ES-I3 (cell line): Measurements from ENCODE around the gene KLKB1.
"Not testable (repeated sequence)": the region's sequence is repeated elsewhere in the genome, so short reads cannot be mapped to it uniquely, and the experiment has no call there.

ENCODE experiments used
- H3K36me3 ChIP-seq: 2 replicates; pipeline ENCODE4 v1.6.1; 2013; ENCODE audit warnings: mild to moderate bottlenecking, low read length, control low read depth, moderate library complexity; ENCODE audit not compliant: insufficient read depth
- H3K4me1 ChIP-seq: 2 replicates; pipeline ENCODE4 v1.6.1; 2013; ENCODE audit warnings: mild to moderate bottlenecking, control low read depth, low read length; ENCODE audit not compliant: insufficient read depth
- H3K9ac ChIP-seq: 2 replicates; pipeline ENCODE4 v1.6.1; 2013; ENCODE audit warnings: low read depth, mild to moderate bottlenecking, low read length, moderate library complexity
- H3K9me3 ChIP-seq: 2 replicates; pipeline ENCODE4 v1.6.1; 2013; ENCODE audit warnings: mild to moderate bottlenecking, low read length, moderate library complexity; ENCODE audit not compliant: control insufficient read depth, insufficient read depth

The KLKB1 gene

DNA sequence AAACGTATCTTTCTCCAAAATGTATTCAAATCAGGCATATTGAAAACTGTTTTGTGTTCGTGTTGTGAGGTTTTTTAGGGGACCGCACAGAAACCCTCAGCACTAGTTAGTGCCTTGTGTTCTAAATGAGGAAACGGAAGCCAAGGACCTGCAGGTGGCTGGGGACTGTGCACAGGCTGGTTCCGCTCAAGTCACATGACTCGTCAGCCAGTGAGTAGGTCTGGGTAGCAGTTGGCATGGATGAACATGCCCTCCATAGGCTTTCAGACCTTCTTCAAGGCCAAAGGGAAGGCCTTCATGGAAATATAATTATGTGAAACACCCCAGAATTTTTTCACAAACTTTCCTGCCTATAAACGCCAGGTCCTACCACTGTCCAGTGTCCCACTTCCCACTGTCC is 37.4 kb downstream of the KLKB1 start:
- peak overlapping the region; percentile 32 for H3K9ac ChIP-seq
- peaks cover 1% of the 10 kb centered on the region for H3K9me3 ChIP-seq
- H3K36me3 ChIP-seq: no peaks in the 10 kb centered on the region
- H3K4me1 ChIP-seq: peaks cover 13% of the 10 kb centered on the region

DNA sequence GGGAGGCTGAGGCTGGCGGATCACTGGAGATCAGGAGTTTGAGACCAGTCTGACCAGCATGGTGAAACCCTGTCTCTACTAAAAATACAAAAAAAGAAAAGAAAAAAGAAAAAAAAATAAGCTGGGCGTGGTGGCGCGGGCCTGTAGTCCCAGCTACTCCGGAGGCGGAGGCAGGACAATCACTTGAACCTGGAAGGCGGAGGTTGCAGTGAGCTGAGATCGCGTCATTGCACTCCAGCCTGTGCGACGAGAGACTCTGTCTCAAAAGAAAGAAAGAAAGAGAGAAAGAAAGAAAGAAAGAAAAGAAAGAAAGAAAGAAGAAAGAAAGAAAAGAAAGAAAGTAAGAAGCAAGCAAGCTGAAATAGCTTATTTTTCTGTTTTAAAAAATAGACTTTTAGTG is 37.9 kb downstream of the KLKB1 start:
- H3K9ac ChIP-seq: peak overlapping the region; percentile 47
- H3K9me3 ChIP-seq, H3K36me3 ChIP-seq: not testable (repeated sequence)
- peaks cover 13% of the 10 kb centered on the region for H3K4me1 ChIP-seq

DNA sequence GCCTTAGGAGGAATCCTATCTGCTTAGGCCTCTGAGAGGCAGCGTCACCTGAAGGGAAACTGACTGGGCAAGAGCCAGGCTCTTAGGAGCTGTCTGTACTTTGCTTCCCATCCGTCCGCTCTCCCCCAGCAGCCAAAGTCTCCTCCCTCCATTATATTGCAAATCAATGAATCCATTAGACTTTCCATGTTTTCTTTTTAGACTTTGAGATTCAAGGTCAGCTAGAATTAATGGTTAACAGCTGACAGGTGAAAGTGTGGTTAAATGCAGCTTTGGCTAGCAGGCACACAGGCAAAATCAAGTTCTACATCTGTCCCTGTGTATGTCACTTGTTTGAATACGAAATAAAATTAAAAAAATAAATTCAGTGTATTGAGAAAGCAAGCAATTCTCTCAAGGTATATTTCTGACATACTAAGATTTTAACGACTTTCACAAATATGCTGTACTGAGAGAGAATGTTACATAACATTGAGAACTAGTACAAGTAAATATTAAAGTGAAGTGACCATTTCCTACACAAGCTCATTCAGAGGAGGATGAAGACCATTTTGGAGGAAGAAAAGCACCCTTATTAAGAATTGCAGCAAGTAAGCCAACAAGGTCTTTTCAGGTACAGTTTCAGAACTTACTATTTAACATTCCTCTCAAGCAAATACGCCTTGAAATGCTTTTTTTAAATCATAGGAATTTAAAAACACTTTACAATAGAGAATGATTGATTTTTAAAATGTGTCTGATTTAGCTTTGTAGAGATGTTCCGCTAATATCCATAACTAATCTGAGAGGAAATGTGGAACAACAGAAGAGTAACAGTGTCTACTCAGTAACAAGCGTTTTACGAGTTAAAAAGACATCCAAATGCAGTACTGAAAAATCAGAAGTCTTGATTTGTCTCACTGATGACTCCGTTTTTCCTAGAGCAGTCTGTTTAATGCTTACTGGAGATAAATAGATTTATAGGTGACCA is 38.7 kb downstream of the KLKB1 start, which contains the start of gene F11:
Gene F11, plus strand, starts transcription at position 507 of the 970 bp plus-strand sequence. CDS start 948 bp downstream, outside the sequence.
- Histone ChIP-seq H3K4me1 (peaks cover 13% of the 10 kb centered on the region), H3K9ac (peak within 1 kb of the TSS; percentile 47), H3K36me3 (no peaks in the 10 kb centered on the region), H3K9me3 (no peaks in the 10 kb centered on the region)

DNA sequence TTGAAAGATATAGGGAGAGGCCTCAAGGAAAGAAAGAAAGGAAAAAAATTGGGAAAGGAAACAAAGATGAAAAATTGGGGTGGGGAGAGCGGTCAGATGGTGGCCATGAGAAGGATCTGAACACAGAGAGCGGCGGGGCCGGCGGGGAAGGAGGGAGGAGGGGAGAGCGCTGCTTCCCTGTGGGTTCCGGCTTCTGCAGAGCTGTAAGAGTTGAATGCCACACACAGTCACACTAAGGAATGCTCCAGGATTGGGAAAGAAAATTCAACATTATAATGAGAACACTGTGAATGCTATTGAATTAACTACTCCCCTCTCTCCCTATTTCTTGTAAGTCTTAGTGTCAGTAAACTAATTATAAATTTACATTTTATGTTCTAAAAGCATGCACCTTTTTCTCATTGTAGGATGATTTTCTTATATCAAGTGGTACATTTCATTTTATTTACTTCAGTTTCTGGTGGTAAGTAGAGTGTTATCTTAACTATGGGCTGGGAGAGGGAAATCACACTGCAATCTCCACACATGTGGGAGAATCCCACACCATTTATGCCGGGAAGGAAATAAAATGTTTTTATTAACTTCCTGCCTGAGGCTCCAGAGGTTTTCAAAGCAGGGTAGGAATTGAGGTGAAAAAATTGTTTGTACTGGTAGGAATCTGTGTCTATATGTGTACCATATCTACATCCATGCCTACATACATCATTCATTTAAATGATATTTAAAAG is 39.6 kb downstream of the KLKB1 start:
- H3K9ac ChIP-seq: peak overlapping the region; percentile 47
- peaks cover 13% of the 10 kb centered on the region for H3K4me1 ChIP-seq
- H3K9me3 ChIP-seq: no peaks in the 10 kb centered on the region
- H3K36me3 ChIP-seq: no peaks in the 10 kb centered on the region

DNA sequence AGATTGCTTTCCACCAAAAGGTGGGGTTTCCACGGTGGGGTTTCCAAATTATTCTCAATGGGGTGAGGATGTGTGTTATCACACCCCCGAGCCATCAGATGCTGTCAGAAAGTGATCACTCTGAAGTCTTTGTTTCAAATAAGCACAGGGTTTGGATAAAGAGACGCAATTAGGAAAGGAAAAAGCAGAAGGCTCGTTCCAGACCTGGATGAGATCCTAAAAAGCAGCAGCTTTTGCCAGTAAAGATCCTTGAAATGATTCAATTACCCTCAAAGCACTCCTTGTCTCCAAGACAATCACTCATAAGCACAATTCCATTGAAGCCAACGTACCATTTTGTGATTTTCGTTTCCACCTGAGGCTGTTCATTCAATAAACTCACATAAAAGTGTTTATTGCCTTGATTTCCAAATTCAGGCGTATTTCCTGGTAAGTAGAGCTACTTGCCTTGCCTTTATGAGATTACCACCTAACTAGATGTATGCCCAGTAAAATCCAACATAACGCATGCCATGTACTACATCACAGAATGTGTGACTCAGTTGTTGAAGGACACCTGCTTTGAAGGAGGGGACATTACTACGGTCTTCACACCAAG is 43.9 kb downstream of the KLKB1 start:
- Histone ChIP-seq H3K9ac (no peak overlapping the region), H3K36me3 (no peaks in the 10 kb centered on the region), H3K4me1 (peaks cover 4% of the 10 kb centered on the region; the same call in 1 of the 2 replicates)

DNA sequence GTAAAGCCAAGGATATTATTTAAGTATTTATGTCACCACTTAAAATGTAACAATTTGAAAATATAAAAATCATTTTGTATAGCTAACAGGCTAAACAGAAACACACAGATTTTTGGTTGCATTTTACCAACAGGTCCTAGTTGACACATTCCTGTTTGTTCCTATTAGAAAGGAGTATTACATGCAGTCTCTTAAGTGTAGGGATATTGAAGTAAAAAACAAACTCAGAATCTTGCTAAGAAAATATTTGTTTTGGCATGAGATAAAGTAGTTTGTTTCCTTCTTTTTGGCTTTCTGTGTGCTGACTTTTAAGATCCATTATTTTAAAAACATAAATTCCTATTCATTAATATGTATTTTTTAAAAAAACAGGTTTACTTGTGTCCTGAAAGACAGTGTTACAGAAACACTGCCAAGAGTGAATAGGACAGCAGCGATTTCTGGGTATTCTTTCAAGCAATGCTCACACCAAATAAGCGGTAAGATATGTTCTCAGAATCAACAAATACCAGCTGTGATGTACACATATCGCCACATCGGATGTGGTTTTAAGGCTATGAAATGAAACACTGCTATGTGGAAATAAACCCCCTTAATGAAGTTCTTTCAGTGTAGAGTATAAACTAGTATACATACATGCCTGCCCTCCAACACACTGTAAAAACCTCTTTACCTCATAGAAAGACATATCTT is 45.5 kb downstream of the KLKB1 start:
- Histone ChIP-seq H3K9ac (no peak overlapping the region), H3K4me1 (no peaks in the 10 kb centered on the region), H3K9me3 (no peaks in the 10 kb centered on the region), H3K36me3 (no peaks in the 10 kb centered on the region)

More for the DNA sequence above, 43.9 kb downstream of the KLKB1 start:
- H3K9me3 ChIP-seq: no peaks in the 10 kb centered on the region

DNA sequence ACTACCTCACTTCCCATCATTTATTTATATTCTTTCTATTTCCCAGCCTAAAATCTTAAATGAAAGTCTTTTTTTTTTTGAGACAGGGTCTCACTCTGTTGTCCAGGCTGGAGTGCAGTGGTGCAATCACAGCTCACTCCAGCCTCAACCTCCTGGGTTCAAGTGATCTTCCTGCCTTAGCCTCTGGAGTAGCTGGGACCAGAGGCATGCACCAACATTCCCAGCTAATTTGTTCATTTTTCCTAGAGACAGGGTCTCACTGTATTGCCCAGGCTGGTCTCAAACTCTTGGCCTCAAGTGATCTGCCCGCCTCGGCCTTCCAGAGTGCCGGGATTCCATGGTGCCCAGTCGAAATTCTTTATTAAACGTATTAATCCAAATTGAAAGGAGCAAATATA is 46.1 kb downstream of the KLKB1 start:
- H3K36me3 ChIP-seq, H3K9ac ChIP-seq, H3K9me3 ChIP-seq, H3K4me1 ChIP-seq: not testable (repeated sequence)

DNA sequence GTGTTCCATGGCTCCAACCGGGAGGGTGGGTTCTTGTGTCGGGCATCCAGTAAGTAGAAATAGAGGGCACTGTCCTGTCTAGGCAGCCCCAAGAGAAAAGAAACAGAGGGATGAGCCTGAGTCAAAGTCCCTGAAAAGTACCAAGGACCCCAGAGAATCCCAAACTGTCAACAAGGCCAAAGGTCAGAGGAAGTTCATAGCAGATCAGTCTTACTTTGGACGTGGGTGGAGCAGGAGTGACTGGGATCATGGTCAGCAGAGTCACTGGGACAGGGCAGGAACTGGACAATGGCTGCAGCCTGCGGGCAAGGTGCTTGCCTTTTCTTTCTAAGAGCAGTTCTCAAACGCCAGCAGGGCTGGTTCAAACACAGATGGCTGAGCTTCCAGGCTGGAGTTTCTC is 56.0 kb downstream of the KLKB1 start:
- no peaks in the 10 kb centered on the region for H3K9me3 ChIP-seq
- H3K36me3 ChIP-seq: no peaks in the 10 kb centered on the region
- H3K4me1 ChIP-seq: no peaks in the 10 kb centered on the region
- H3K9ac ChIP-seq: no peak overlapping the region

DNA sequence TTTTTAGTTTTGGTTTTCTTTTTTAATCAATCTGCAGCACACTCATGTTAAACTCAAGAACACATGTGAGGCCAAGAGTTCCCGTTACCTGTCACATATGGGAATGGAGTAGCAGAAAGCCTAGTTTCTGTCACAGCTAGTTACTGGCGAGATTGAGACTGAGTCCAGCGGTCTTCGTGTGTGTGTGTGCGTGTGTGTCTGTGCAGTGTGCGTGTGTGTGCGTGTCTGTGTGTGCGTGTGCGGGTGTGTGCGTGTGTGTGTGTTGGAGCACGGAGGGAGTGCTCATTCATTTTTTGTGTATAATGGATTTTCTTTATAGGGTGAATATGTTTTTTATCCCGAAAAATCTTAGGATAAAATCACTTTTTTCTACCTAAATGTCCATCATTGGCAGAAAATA is 57.8 kb downstream of the KLKB1 start:
- H3K4me1 ChIP-seq: no peaks in the 10 kb centered on the region
- no peaks in the 10 kb centered on the region for H3K9me3 ChIP-seq
- H3K9ac ChIP-seq: no peak overlapping the region
- no peaks in the 10 kb centered on the region for H3K36me3 ChIP-seq

DNA sequence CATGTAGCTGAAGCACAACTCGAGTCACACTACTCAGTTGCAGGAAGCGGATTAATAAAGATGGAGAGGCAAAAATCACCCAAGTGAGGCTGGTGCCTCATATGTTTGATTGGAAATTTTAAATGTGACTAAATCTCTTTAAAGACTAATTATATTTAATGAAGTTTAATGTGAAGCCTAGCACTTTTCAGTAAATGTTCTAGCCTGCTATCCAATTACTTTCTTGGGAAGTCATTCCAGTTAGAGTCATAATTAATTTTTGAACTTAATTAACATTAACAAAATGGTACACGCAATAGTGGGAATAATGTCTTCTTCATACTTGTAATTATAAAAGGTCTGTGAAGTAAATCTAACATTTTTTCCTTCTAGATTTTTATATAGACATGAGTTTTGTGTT is 59.3 kb downstream of the KLKB1 start:
- H3K9ac ChIP-seq: no peak overlapping the region
- no peaks in the 10 kb centered on the region for H3K36me3 ChIP-seq
- H3K4me1 ChIP-seq: no peaks in the 10 kb centered on the region
- H3K9me3 ChIP-seq: no peaks in the 10 kb centered on the region

DNA sequence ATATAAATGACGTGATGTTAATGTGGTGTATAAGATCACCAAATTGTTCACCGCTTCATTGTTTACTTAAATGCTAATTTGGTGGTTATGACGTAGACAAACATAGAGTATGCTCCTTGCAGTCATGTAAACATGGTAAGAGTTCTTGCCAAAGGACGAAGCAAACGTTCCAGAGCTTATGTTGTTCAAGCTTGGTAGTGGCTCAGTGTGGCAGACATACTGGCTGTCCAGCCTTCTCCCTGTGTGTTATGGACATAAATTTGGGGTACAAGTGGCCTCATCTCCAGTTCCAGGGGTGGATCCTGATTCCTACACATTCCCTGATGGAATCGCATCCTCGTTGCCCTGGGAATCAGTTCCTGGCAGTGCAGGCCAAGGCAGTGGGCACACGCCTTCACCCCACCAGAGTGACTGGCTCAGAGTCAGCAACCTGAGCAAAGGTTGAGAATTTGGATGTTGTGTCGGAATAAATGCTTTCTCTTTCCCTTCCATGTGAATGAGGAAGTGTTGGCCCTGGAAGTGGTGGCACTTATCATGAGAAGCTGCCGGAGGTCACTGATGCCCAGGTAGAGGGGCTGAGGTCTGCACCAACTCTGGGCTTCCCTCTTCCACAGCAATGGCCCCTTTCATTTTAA is 64.1 kb downstream of the KLKB1 start:
- no peak overlapping the region for H3K9ac ChIP-seq

DNA sequence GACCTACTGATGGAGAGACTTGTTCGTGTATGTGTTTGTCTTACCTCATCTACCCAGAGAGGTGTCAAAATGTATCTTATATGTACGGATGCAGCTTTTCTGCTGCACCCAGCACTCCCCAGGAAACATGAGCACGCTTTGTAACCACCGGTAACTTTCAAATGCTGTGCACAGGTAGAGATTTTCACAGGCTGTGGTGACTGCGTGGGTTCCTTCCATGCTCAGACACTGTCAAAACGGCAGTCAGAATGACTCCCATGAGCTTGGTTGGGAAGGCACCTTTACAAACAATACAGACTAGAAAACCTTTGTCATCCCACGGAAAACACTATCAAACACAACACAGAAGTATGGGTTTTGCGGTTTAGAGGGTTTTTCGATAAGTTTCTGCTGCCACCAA is 66.9 kb downstream of the KLKB1 start:
- peaks cover 5% of the 10 kb centered on the region; the same call in 1 of the 2 replicates for H3K4me1 ChIP-seq
- no peaks in the 10 kb centered on the region for H3K36me3 ChIP-seq
- no peak overlapping the region for H3K9ac ChIP-seq
- no peaks in the 10 kb centered on the region; the same call in 1 of the 2 replicates for H3K9me3 ChIP-seq

More for the DNA sequence above, 64.1 kb downstream of the KLKB1 start:
- Histone ChIP-seq H3K4me1 (peaks cover under 1% of the 10 kb centered on the region; the same call in 1 of the 2 replicates), H3K36me3 (no peaks in the 10 kb centered on the region), H3K9me3 (no peaks in the 10 kb centered on the region; the same call in 1 of the 2 replicates)

DNA sequence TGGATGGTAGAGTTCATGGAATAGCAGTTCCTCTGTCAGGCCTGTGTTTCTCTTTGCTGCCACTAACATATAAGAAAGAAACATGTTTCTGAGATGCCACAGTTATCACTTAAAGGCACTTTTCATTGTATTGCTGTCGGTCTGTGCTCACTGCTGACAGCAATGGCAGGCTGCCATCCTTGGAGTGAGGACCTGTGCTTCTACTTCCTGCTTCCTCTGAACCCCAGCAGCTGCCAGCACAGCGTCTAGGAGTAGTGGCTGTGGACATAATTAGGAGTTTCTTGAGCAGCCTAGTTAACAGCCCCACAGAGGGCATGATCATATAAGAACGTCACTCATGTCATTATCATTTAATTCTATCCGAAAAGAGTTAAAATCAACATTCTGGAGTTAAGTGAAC is 69.2 kb downstream of the KLKB1 start:
- peaks cover 5% of the 10 kb centered on the region; the same call in 1 of the 2 replicates for H3K4me1 ChIP-seq
- H3K9me3 ChIP-seq: no peaks in the 10 kb centered on the region; the same call in 1 of the 2 replicates
- no peaks in the 10 kb centered on the region for H3K36me3 ChIP-seq
- H3K9ac ChIP-seq: no peak overlapping the region
